ENCODE results near the gene XRCC1.

DNA sequence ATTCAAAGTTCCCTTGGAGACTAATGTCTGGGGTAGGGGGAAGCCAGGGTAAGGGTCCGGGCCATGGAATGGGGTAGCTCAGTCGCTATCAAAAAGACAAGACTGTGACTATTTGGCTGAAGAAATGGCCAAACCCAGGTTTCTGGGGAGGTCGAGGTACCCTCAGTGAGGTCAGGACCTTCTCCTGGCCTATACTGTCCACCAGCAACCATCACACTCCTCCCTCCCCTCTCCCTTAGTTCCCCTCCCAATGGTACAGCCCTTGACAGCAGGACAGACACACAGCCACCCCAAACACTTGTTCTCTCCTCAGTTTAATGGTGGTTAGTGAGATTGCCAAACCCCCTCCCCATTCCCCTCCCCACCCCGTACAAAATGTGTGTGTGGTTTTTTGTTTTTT lies 46.7 kb upstream of the XRCC1 start:
- no peak for TF ChIP-seq POLR2A (IDR thresholded peaks at IDR 0.05)
- TF ChIP-seq, protein P1, sequence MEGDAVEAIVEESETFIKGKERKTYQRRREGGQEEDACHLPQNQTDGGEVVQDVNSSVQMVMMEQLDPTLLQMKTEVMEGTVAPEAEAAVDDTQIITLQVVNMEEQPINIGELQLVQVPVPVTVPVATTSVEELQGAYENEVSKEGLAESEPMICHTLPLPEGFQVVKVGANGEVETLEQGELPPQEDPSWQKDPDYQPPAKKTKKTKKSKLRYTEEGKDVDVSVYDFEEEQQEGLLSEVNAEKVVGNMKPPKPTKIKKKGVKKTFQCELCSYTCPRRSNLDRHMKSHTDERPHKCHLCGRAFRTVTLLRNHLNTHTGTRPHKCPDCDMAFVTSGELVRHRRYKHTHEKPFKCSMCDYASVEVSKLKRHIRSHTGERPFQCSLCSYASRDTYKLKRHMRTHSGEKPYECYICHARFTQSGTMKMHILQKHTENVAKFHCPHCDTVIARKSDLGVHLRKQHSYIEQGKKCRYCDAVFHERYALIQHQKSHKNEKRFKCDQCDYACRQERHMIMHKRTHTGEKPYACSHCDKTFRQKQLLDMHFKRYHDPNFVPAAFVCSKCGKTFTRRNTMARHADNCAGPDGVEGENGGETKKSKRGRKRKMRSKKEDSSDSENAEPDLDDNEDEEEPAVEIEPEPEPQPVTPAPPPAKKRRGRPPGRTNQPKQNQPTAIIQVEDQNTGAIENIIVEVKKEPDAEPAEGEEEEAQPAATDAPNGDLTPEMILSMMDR (IDR thresholded peaks at IDR 0.05) = no peak
